NCI-H1417 treated with DMSO at 0.1 percent for 48 hours (cell line): ENCODE measurements around the gene ARMCX6.
"Not testable (repeated sequence)": the region's sequence is repeated elsewhere in the genome, so short reads cannot be mapped to it uniquely, and the experiment has no call there.

Source experiments
- DNase-seq: peaks from one replicate; lab custom pipeline; 2025; lab: John Stamatoyannopoulos, UW

ARMCX6 gene

GRCh38 chrX:101617211-101618191 lies at the start of gene ARMCX6:
ARMCX6 (minus strand) TSS chrX:101618000; CDS start chrX:101616620, 1,380 bp downstream.
- peak; percentile 12 for DNase-seq

GRCh38 chrX:101659601-101660063 lies 41.8 kb upstream of the ARMCX6 start, which contains the start of gene ARMCX2:
ARMCX2 (minus strand) TSS chrX:101659850; CDS start chrX:101657588, 2,262 bp downstream.
- peak; percentile 7 for DNase-seq

- DNase-seq, result no peak
Measured at GRCh38 chrX:101658661-101659491, 41.1 kb upstream of the ARMCX6 start.

GRCh38 chrX:101657495-101657894 lies 39.7 kb upstream of the ARMCX6 start:
- no peak for DNase-seq

- no peak for DNase-seq
Measured at GRCh38 chrX:101656817-101657216, 39.0 kb upstream of the ARMCX6 start.

- DNase-seq, result no peak
Measured at GRCh38 chrX:101655534-101655933, 37.7 kb upstream of the ARMCX6 start.

- not testable (repeated sequence) for DNase-seq
Measured at GRCh38 chrX:101647716-101648115, 29.9 kb upstream of the ARMCX6 start.

GRCh38 chrX:101642093-101642492 lies 24.3 kb upstream of the ARMCX6 start:
- DNase-seq, result no peak

- DNase-seq, result no peak
Measured at GRCh38 chrX:101639583-101639982, 21.8 kb upstream of the ARMCX6 start.

- peak; percentile 5 for DNase-seq
Measured at GRCh38 chrX:101619364-101619763, 1.6 kb upstream of the ARMCX6 start.

- no peak for DNase-seq
Measured at GRCh38 chrX:101605728-101606127, 12.1 kb downstream of the ARMCX6 start.

GRCh38 chrX:101605146-101605545 lies 12.7 kb downstream of the ARMCX6 start:
- no peak for DNase-seq

GRCh38 chrX:101602077-101602476 lies 15.7 kb downstream of the ARMCX6 start:
- DNase-seq, result no peak

GRCh38 chrX:101599592-101599991 lies 18.2 kb downstream of the ARMCX6 start:
- not testable (repeated sequence) for DNase-seq

- DNase-seq, result peak; percentile 32
Measured at GRCh38 chrX:101595739-101596419, 21.9 kb downstream of the ARMCX6 start.
